Measurements from ENCODE around the gene KPTN. TPM values are rescaled to one million over a fixed set of nuclear protein-coding genes. Genes with fewer than 3 reads are reported as not detected.

KPTN gene
- 4.7 and 5.4 TPM in 2 replicates for total RNA-seq

DNA sequence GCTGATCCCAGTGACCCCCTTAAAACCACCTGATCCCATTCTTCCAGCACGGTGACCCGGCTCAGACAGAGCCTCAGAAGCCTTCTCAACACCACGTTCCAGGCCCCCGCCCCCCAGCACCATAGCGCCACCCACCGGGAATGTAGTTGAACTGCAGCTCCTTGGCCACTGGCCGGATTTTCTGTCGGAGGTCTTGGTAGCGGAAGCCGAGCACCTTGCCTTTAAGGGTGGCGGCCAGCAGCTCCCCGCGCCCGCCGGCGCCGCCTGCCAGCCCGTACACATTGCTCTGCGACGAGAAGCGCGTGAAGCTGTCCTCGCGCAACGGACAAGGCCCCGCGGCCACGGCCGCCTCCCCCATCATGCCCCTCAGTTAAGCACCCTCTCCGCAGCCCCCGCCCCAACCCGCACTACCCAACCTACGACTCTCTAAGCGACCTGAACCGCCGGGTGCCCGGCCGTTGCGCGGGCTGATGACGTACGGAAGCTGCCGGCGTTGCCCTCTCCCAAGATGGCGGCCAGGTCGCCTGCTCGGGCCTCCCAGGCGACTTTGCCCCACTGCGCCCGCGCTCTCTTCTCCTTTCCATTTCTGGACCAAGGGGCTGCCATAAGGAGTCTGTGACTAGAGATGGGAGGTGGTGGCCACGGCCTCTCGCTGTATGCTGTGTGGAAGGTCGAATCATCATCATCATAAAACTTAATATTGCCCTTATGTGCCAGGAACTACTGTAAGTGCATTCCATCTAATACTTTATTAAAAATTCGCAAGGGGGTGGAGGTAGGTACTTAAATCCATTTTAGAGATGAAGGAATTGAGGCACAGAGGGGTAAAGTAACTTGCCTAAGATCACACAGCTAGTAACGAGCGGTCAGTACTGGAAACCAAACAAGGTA is at the start of gene KPTN:
Gene KPTN (minus strand): TSS at position 420 of the 891 bp plus-strand sequence. CDS start 59 bp downstream, at position 361.

DNA sequence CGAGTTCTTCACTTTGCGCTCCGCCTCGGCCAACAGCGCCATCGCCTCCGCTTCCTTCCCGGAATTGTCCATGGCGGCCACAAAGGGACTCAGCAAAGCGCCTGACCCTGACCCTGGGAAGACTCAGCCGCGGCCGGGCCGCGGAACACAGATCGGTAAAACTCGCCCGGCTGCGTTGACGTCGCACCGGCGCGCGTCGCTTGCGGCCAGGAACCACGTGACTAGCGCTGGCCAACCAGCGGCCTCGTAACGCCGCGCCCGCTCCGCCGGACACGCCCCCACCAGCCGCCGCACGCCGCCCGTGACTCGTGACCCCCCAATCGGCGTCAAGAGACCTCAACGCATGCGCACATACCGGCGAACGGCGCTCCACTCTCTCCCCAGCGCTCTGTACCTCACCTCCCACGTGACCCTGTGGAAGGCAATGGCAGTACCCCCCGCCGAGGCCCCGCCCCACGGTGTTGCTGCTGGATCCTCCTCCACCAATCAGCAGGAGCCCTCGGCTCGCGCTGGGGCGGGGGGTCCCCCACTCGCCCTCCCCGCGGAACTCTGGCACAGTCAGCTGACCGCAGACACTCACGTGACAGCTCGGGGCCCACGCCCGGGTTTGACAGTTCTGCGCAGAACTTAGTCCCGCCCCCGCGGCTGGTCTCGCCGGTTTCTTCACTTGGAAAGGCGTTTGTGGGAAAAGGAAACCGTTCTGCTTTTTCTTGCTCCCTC is 31.0 kb upstream of the KPTN start, which contains the start of gene NAPA:
Gene NAPA (minus strand): TSS at position 195 of the 720 bp plus-strand sequence. CDS start 123 bp downstream, at position 72.

DNA sequence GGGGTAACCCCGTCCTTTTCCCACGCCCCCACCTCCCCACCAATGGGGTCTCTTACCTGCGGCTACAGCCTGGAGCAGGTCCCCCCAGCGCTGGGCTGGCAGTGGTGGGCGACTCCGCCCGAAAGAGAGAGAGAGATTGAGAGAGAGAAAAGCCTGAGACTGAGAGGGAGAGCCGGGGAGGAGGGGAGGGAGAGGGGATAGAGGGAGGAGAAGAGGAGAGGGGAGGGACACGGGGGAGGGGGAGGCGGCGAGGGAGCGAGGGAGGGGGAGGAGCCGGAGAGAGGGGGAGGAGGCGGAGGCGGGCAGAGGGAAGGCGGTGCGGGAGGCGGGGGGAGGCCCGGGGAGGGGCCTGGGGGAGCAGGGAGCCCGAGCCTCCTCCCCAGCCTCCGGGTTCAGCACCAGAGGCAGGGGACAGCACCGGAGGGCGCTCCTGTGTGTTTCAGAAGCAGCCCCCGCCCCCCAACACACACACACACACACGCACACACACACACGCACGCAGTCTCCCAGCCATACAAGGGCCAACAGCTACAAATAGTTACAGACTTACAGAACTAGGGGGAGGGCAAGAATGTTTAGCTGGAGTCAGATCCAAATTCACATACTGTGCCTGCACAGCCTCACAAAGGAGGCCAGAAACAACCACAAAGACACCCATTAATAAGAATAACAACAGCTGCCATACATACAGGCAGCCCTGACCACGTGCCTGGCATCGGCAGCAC is 12.1 kb downstream of the KPTN start, which contains the start of gene SLC8A2:
Gene SLC8A2 (minus strand): TSS at position 161 of the 725 bp plus-strand sequence. CDS start 5,490 bp downstream, outside the sequence.

Other genes starting within 250 kb of the KPTN start
- gene CCDC9, start 227.7 kb downstream of the KPTN start, total RNA-seq: 6.0 and 6.4 TPM in 2 replicates
- 1.8 and 1.9 TPM in 2 replicates for gene INAFM1, start 209.3 kb downstream of the KPTN start, total RNA-seq
- gene C5AR1, start 174.4 kb downstream of the KPTN start, total RNA-seq: 0.16 and 0.17 TPM in 2 replicates
- 0.16 TPM in 1 of 2 replicates, not detected in the other for gene C5AR2, start 152.0 kb downstream of the KPTN start, total RNA-seq
- 6.6 and 6.8 TPM in 2 replicates for gene DHX34, start 134.9 kb downstream of the KPTN start, total RNA-seq
- gene MEIS3, start 64.7 kb downstream of the KPTN start, total RNA-seq: 21.4 and 47.4 TPM in 2 replicates
- not detected in 2 replicates for gene SLC8A2, start 12.3 kb downstream of the KPTN start, total RNA-seq
- gene NAPA, start 30.8 kb upstream of the KPTN start, total RNA-seq: 35.4 and 58.6 TPM in 2 replicates
- 0.26 TPM in 1 of 2 replicates, not detected in the other for gene ZNF541, start 88.9 kb upstream of the KPTN start, total RNA-seq
- 2.0 and 2.4 TPM in 2 replicates for gene BICRA, start 124.9 kb upstream of the KPTN start, total RNA-seq
- gene EHD2, start 229.2 kb upstream of the KPTN start, total RNA-seq: 141 and 160 TPM in 2 replicates

Data from bronchial smooth muscle cell (primary cell).